ENCODE results near the gene ARHGAP4. TPM values are rescaled to one million over a fixed set of nuclear protein-coding genes. Genes with fewer than 3 reads are reported as not detected.

Gene ARHGAP4
- total and polyA plus RNA-seq, 2 experiments from 2014 or later, result 6.2 to 6.4 TPM

GRCh38 chrX:153883163-153883843 is 42.8 kb downstream of the ARHGAP4 start:
- Histone ChIP-seq H3K4me3 (no peak overlapping the region), H3K9me3 (ENCODE audit: low read depth) (no peaks in the 10 kb centered on the region), H3K9me2 (replicated peaks; ENCODE audit: insufficient read depth) (no peaks in the 10 kb centered on the region), H4K20me1 (ENCODE audit: insufficient read depth, poor library complexity, severe bottlenecking) (no peaks in the 10 kb centered on the region), H3K36me3 (replicated peaks; ENCODE audit: insufficient read depth, low read depth) (no peaks in the 10 kb centered on the region), H3K4me2 (no peak overlapping the region), H2AFZ (no peak overlapping the region), H3K79me2 (no peaks in the 10 kb centered on the region), H3K27me3 (peaks cover 29% of the 10 kb centered on the region), H3K4me1 (ENCODE audit: insufficient read depth) (no peaks in the 10 kb centered on the region), H3K27ac (no peak overlapping the region)
- DNase-seq (ENCODE audit: low spot score), result no peak
- 71% methylated on average over 7 of the region's 13 CpGs for WGBS (ENCODE audit: low lambda C conversion rate, missing lambda C conversion rate)
- TF ChIP-seq EZH2 (IDR thresholded peaks at IDR 0.05; ENCODE audit: borderline replicate concordance) (no peak), EZH2phosphoT487 (IDR thresholded peaks at IDR 0.05; ENCODE audit: low read depth, severe bottlenecking, unreplicated experiment) (no peak)
- TF ChIP-seq, protein P1, sequence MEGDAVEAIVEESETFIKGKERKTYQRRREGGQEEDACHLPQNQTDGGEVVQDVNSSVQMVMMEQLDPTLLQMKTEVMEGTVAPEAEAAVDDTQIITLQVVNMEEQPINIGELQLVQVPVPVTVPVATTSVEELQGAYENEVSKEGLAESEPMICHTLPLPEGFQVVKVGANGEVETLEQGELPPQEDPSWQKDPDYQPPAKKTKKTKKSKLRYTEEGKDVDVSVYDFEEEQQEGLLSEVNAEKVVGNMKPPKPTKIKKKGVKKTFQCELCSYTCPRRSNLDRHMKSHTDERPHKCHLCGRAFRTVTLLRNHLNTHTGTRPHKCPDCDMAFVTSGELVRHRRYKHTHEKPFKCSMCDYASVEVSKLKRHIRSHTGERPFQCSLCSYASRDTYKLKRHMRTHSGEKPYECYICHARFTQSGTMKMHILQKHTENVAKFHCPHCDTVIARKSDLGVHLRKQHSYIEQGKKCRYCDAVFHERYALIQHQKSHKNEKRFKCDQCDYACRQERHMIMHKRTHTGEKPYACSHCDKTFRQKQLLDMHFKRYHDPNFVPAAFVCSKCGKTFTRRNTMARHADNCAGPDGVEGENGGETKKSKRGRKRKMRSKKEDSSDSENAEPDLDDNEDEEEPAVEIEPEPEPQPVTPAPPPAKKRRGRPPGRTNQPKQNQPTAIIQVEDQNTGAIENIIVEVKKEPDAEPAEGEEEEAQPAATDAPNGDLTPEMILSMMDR (IDR thresholded peaks at IDR 0.05; ENCODE audit: poor library complexity), result no peak

DNA sequence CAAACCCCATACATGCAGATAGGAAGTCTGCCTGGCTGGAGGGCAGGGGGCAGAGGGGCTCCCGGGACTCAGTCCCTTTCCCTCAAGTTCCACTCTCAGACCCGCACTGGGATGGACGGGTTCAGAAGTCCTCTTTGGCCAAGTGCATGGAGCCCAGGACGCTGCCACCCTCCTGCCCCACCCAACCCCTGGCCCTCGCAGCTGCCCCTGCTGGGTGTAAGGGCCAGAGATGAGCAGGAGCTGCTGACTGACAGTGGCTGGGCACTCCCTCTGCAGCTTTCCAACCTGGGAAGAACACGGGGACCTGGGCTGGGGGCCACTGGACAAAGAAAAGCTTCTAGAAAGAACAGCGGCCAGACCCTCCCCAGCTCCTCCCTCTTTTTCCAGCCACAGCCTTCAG is 43.5 kb downstream of the ARHGAP4 start:
- Histone ChIP-seq H2AFZ (no peak overlapping the region), H3K4me2 (no peak overlapping the region)

GRCh38 chrX:153882086-153882498 is 44.0 kb downstream of the ARHGAP4 start:
- H3K9me3 ChIP-seq (ENCODE audit: low read depth), result no peaks in the 10 kb centered on the region
- WGBS (ENCODE audit: low lambda C conversion rate, missing lambda C conversion rate), result 70% methylated on average over 4 of the region's 8 CpGs
- no peak overlapping the region for H3K27ac ChIP-seq
- H3K27me3 ChIP-seq, result peaks cover 22% of the 10 kb centered on the region
- no peak for TF ChIP-seq EZH2phosphoT487 (IDR thresholded peaks at IDR 0.05; ENCODE audit: low read depth, severe bottlenecking, unreplicated experiment)
- TF ChIP-seq EZH2 (IDR thresholded peaks at IDR 0.05; ENCODE audit: borderline replicate concordance), result no peak
- TF ChIP-seq, protein P1 (IDR thresholded peaks at IDR 0.05; ENCODE audit: poor library complexity), result no peak
- no peak for DNase-seq (ENCODE audit: low spot score)
- H4K20me1 ChIP-seq (ENCODE audit: insufficient read depth, poor library complexity, severe bottlenecking), result no peaks in the 10 kb centered on the region
- H3K9me2 ChIP-seq (replicated peaks; ENCODE audit: insufficient read depth), result no peaks in the 10 kb centered on the region
- H2AFZ ChIP-seq, result no peak overlapping the region
- H3K4me3 ChIP-seq, result no peak overlapping the region
- no peaks in the 10 kb centered on the region for H3K79me2 ChIP-seq
- no peaks in the 10 kb centered on the region for H3K4me1 ChIP-seq (ENCODE audit: insufficient read depth)
- no peak overlapping the region for H3K4me2 ChIP-seq
- no peaks in the 10 kb centered on the region for H3K36me3 ChIP-seq (replicated peaks; ENCODE audit: insufficient read depth, low read depth)

More for the DNA sequence above, 43.5 kb downstream of the ARHGAP4 start:
- Histone ChIP-seq H3K27me3 (peaks cover 25% of the 10 kb centered on the region), H3K4me3 (no peak overlapping the region), H3K79me2 (no peaks in the 10 kb centered on the region), H3K4me1 (ENCODE audit: insufficient read depth) (no peaks in the 10 kb centered on the region), H4K20me1 (ENCODE audit: insufficient read depth, poor library complexity, severe bottlenecking) (no peaks in the 10 kb centered on the region), H3K27ac (no peak overlapping the region), H3K36me3 (replicated peaks; ENCODE audit: insufficient read depth, low read depth) (no peaks in the 10 kb centered on the region), H3K9me2 (replicated peaks; ENCODE audit: insufficient read depth) (no peaks in the 10 kb centered on the region), H3K9me3 (ENCODE audit: low read depth) (no peaks in the 10 kb centered on the region)
- 80% methylated on average over 7 of the region's 7 CpGs for WGBS (ENCODE audit: low lambda C conversion rate, missing lambda C conversion rate)
- TF ChIP-seq, protein P1 (IDR thresholded peaks at IDR 0.05; ENCODE audit: poor library complexity), result no peak
- TF ChIP-seq EZH2phosphoT487 (IDR thresholded peaks at IDR 0.05; ENCODE audit: low read depth, severe bottlenecking, unreplicated experiment) (no peak), EZH2 (IDR thresholded peaks at IDR 0.05; ENCODE audit: borderline replicate concordance) (no peak)
- DNase-seq (ENCODE audit: low spot score), result no peak
